ENCODE measurements around the gene SPATA46. TPM values are rescaled to one million over a fixed set of nuclear protein-coding genes. Genes with fewer than 3 reads are reported as not detected.

The SPATA46 gene
- total and polyA plus RNA-seq, 5 experiments from 2014 or later = not detected

DNA sequence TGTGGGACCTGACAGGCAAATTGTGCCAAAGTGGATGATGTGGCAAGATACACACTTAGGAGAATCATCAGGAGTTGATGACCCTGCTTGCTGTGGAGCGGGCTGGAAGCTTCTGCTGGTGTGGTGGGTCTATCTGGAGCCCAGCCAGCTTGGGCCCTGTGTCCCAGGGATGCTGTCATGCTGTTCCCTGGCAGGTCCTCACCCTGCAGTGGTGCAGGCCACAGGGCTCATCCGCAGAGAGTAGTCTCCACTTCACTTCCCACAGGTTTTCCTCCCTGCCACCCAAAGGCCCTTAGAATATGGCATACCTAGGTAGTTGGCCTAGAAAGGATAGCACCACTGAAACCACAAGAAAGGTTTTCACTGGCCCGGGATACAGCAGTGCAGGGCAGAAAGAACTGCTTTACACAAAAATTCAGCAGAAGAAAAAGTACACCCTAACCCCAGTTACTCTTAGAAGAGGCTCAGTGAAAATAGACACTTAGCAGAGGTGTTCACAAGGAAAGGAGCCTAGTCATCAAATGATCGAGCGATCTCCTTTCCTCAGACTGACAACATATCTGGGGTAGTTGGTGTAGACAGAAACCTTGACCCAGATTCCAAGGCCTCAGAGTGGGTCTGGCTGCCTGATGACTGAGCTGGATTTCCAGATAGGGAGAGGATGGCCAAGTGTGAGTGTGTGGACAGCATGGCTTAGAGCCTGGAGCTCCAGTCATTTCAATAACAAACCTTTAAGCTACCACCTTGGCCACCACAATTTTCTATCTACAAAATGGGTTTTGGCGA, 3.6 kb upstream of the SPATA46 start:
- Mint-ChIP-seq H3K27ac (no peak overlapping the region), H3K4me3 (no peak overlapping the region), H3K4me1 (no peaks in the 10 kb centered on the region), H3K27me3 (peaks cover 0 to under 1% (median 0%) of the 10 kb centered on the region in 5 donors), H3K9me3 (no peaks in the 10 kb centered on the region), H3K36me3 (no peaks in the 10 kb centered on the region)
- POLR2A ChIA-PET = no interaction called here
- ATAC-seq = no peak
- DNase-seq = no peak

- H3K36me3 Mint-ChIP-seq = no peaks in the 10 kb centered on the region
- peak in 1 of 10 donors; percentile 31 for DNase-seq
- H3K27ac Mint-ChIP-seq = no peak overlapping the region
Measured at GRCh38 chr1:162375463-162375862, 1.2 kb downstream of the SPATA46 start.

DNA sequence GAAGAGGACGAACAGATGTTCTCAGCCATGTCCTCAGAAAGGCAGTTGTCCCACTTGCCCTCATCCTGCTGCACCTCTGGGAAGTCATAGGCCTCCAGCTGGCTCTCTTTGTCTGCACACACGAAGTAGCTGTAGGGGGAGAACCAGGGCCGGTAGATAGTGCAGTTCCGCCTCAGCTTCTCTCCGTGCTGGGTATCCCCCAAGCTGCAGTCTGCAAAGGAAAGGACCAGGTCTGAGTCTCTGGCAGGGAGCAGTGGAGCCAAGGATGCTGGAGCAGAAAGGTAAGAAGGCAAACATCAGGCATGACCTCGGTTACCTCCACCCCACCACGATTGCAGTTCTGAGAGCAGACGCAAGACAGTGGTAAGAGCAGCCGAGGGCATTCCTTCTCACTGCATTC, 2.2 kb downstream of the SPATA46 start:
- Mint-ChIP-seq H3K4me3 (no peak overlapping the region), H3K4me1 (peaks cover 0 to 2% (median 0%) of the 10 kb centered on the region in 4 donors), H3K36me3 (no peaks in the 10 kb centered on the region), H3K27ac (no peak overlapping the region), H3K9me3 (no peaks in the 10 kb centered on the region), H3K27me3 (no peaks in the 10 kb centered on the region)
- no peak for ATAC-seq
- DNase-seq = peak in 1 of 10 donors; percentile 22
- POLR2A ChIA-PET = no interaction called here

More at GRCh38 chr1:162375463-162375862, 1.2 kb downstream of the SPATA46 start:
- no peaks in the 10 kb centered on the region for H3K9me3 Mint-ChIP-seq
- H3K4me3 Mint-ChIP-seq = no peak overlapping the region
- ATAC-seq = no peak
- peaks cover 0 to 2% (median 0%) of the 10 kb centered on the region in 4 donors for H3K4me1 Mint-ChIP-seq
- H3K27me3 Mint-ChIP-seq = no peaks in the 10 kb centered on the region
- POLR2A ChIA-PET = no interaction called here

- Mint-ChIP-seq H3K4me3 (no peak overlapping the region), H3K27me3 (no peaks in the 10 kb centered on the region), H3K4me1 (peaks cover 0 to 2% (median 0%) of the 10 kb centered on the region in 4 donors), H3K9me3 (no peaks in the 10 kb centered on the region), H3K27ac (no peak overlapping the region), H3K36me3 (no peaks in the 10 kb centered on the region)
- ATAC-seq (no peak), DNase-seq (peak in 1 of 10 donors; percentile 13)
- POLR2A ChIA-PET = no interaction called here
Measured at GRCh38 chr1:162373541-162374260, 3.0 kb downstream of the SPATA46 start.

DNA sequence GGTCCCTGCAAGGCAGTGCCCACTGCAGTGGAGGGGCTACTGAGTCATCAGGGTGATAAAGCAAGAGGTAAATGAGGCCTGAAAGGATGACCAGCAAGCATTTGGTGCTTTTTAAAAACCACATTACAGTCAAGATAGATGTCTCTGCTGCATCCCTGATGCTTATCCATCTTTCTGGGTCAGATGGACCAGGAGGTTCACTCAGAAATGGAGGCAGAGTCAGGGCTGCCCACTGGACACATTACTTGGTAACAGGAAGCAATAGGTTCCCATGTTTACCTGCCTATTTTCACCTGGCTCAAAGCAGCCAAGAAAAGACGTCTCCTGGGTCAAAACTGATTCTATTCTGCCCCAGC, 3.6 kb downstream of the SPATA46 start:
- POLR2A ChIA-PET = no interaction called here
- Mint-ChIP-seq H3K36me3 (no peaks in the 10 kb centered on the region), H3K4me3 (no peak overlapping the region), H3K4me1 (peaks cover 0 to 2% (median 0%) of the 10 kb centered on the region in 4 donors), H3K27ac (no peak overlapping the region), H3K27me3 (no peaks in the 10 kb centered on the region), H3K9me3 (no peaks in the 10 kb centered on the region)
- no peak for ATAC-seq
- no peak for DNase-seq

DNA sequence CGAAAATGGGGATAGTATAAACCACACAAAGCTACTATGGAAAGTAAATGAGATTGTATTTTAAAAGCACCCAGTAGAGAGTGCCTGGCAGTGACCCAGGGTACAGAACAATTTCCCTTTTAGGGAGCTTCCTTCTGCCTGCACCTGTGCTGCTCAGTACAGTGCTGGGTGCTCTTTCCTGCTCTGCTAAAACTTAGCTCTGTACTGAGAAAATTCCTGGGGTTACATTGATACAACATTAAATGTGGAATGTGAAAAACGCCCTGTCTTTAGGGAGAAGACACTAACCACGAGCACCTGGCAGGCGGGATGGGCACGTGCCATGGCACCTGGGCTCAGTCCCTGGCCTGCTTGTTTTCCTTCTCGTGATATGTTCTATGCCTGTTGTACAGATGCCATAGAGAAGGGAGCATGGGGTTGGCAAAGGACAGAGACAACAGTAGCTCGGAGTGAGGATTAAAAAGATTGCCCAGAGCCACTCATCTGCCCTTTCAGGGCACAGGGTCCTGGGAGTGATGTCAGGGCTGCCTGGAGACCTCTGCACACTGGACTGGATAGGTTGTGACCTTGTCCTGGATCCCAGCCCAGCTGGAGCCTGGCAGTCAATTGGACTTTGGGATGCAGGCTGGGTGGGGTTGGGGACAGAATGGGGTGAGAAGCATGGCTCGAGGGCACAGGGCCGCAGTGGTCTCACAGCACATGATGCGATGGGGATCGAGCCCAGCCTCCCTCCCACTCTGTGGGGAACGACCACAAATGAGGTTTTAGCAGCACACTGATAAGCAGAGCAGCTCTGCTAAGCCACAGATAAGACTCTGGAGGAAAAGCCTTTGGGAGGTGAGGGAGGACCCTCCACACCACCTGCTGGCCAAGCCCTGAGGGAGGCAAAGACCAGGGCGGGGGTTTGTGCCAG, 4.2 kb downstream of the SPATA46 start:
- no peak for ATAC-seq
- POLR2A ChIA-PET = no interaction called here

GRCh38 chr1:162371611-162372010, 5.0 kb downstream of the SPATA46 start:
- Mint-ChIP-seq H3K27ac (no peak overlapping the region), H3K27me3 (no peaks in the 10 kb centered on the region), H3K4me1 (peaks cover 0 to 2% (median 0%) of the 10 kb centered on the region in 4 donors), H3K4me3 (no peak overlapping the region), H3K36me3 (no peaks in the 10 kb centered on the region), H3K9me3 (no peaks in the 10 kb centered on the region)
- peak in 1 of 10 donors; percentile 31 for DNase-seq
- no peak for ATAC-seq
- POLR2A ChIA-PET = no interaction called here

More for the DNA sequence above, 4.2 kb downstream of the SPATA46 start:
- DNase-seq = peak in 1 of 10 donors; percentile 32
- no peaks in the 10 kb centered on the region for H3K27me3 Mint-ChIP-seq
- H3K9me3 Mint-ChIP-seq = no peaks in the 10 kb centered on the region
- H3K4me1 Mint-ChIP-seq = peaks cover 0 to 2% (median 0%) of the 10 kb centered on the region in 4 donors
- peak overlapping the region in 1 of 10 donors; percentile 83 for H3K27ac Mint-ChIP-seq
- no peaks in the 10 kb centered on the region for H3K36me3 Mint-ChIP-seq
- no peak overlapping the region for H3K4me3 Mint-ChIP-seq

DNA sequence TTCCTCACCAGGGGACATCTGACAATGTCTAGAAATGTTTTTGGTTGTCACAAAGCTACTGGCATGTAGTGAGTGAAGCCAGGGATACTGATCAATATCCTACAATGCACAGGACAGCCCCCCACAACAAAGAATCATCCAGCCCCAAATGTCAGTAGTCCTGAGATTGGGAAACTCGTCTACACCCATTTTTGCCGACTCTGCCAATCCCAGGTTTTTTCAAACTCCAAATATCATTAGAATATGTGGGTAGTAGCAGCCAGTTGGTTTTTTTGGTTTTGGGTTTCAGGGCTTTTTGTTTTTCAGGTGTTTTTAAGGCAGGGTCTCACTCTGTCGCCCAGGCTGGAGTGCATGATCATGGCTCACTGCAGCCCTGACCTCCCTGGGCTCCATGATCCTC, 5.9 kb downstream of the SPATA46 start:
- Mint-ChIP-seq H3K27me3 (no peaks in the 10 kb centered on the region), H3K4me1 (peaks cover 0 to 2% (median 0%) of the 10 kb centered on the region in 4 donors), H3K4me3 (no peak overlapping the region), H3K27ac (no peak overlapping the region), H3K9me3 (no peaks in the 10 kb centered on the region), H3K36me3 (no peaks in the 10 kb centered on the region)
- DNase-seq (no peak), ATAC-seq (no peak)
- POLR2A ChIA-PET = no interaction called here

DNA sequence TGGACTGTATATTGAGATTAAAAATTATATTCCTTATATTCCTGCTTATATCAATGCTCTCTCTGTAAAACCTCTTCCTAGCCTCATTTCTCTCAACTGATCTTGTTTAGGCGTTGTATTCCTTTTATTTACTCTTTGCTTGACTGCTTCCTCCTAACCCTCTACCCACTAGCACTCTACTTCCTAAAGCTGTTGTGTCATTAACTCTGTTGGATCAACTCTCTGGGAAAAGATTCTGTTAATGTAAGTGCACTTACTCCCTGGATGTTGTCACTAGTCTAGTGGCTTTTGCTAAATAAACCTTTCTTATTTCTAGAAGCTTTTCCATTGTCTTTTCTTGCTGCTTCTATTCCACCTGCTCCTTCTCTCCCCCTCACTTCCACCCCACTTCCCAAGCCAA, 6.5 kb downstream of the SPATA46 start:
- no peaks in the 10 kb centered on the region for H3K36me3 Mint-ChIP-seq
- no peak overlapping the region for H3K27ac Mint-ChIP-seq
- DNase-seq = no peak
- ATAC-seq = no peak
- POLR2A ChIA-PET = no interaction called here
- no peak overlapping the region for H3K4me3 Mint-ChIP-seq
- H3K9me3 Mint-ChIP-seq = no peaks in the 10 kb centered on the region
- peaks cover 0 to 2% (median 0%) of the 10 kb centered on the region in 4 donors for H3K4me1 Mint-ChIP-seq
- H3K27me3 Mint-ChIP-seq = peaks cover 0 to under 1% (median 0%) of the 10 kb centered on the region in 5 donors

GRCh38 chr1:162369571-162369970, 7.1 kb downstream of the SPATA46 start:
- POLR2A ChIA-PET = interaction anchor here (0.7 kb wide), 1 partner anchor 477 kb away, joined by 3 read pairs; no protein-coding TSS in a partner anchor
- H3K9me3 Mint-ChIP-seq = no peaks in the 10 kb centered on the region
- ATAC-seq (no peak), DNase-seq (no peak)
- no peaks in the 10 kb centered on the region for H3K36me3 Mint-ChIP-seq
- peaks cover 0 to 2% (median 0%) of the 10 kb centered on the region in 5 donors for H3K27me3 Mint-ChIP-seq
- H3K27ac Mint-ChIP-seq = no peak overlapping the region
- no peak overlapping the region for H3K4me3 Mint-ChIP-seq
- peaks cover 0 to 2% (median 0%) of the 10 kb centered on the region in 4 donors for H3K4me1 Mint-ChIP-seq

DNA sequence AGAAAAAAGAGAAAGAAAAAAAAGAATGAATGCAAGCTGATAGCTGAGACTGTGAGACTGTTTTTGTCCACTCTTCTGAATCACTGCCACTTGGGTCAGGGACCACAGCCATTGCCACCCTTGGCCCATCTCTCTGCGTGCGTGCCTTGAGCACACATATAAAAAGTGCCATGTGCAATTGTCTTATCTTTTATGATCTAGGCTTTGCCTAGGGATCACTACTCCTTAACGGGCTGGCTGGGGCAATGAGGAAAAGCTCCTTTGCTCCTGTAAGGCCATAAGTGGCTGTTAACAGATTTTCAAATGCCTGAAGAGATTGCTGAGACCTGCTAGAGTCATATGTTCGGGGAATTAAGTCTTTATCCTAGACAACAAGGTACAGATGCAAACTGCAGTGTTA, 8.2 kb downstream of the SPATA46 start:
- H3K4me3 Mint-ChIP-seq = no peak overlapping the region

DNA sequence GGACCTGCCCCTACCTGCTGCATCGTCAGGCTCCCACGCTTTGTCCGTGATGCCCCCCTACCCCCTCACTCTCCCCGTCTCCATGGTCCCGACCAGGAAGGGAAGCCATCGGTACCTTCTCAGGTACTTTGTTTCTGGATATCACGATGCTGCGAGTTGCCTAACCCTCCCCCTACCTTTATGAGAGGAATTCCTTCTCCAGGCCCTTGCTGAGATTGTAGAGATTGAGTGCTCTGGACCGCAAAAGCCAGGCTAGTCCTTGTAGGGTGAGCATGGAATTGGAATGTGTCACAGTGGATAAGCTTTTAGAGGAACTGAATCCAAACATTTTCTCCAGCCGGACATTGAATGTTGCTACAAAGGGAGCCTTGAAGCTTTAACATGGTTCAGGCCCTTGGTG, 8.9 kb downstream of the SPATA46 start:
- Mint-ChIP-seq H3K27ac (no peak overlapping the region), H3K4me1 (peaks cover 0 to 2% (median 0%) of the 10 kb centered on the region in 4 donors), H3K27me3 (peaks cover 0 to 4% (median 0%) of the 10 kb centered on the region in 5 donors), H3K9me3 (no peaks in the 10 kb centered on the region), H3K36me3 (no peaks in the 10 kb centered on the region), H3K4me3 (peak overlapping the region in 1 of 10 donors; percentile 37)
- no peak for DNase-seq
- ATAC-seq = no peak
- POLR2A ChIA-PET = no interaction called here

More for the DNA sequence above, 8.2 kb downstream of the SPATA46 start:
- no peak for DNase-seq
- ATAC-seq = no peak
- H3K27ac Mint-ChIP-seq = no peak overlapping the region
- H3K4me1 Mint-ChIP-seq = peaks cover 0 to 2% (median 0%) of the 10 kb centered on the region in 4 donors
- H3K9me3 Mint-ChIP-seq = no peaks in the 10 kb centered on the region
- POLR2A ChIA-PET = no interaction called here
- H3K27me3 Mint-ChIP-seq = peaks cover 0 to 3% (median 0%) of the 10 kb centered on the region in 5 donors
- no peaks in the 10 kb centered on the region for H3K36me3 Mint-ChIP-seq

Measured in naive thymus-derived CD8-positive, alpha-beta T cell (primary cell).